ENCODE results near the gene DDX20.
"Not testable (repeated sequence)": the region's sequence is repeated elsewhere in the genome, so short reads cannot be mapped to it uniquely, and the experiment has no call there.

The DDX20 gene

GRCh38 chr1:111733183-111733991 lies 22.3 kb upstream of the DDX20 start:
- peak in 19 of 58 donors; percentile 14 to 53 (median 36) for DNase-seq

GRCh38 chr1:111733992-111734341 lies 21.7 kb upstream of the DDX20 start:
- peak in 1 of 58 donors; percentile 45 for DNase-seq

GRCh38 chr1:111734426-111734825 lies 21.3 kb upstream of the DDX20 start:
- DNase-seq = no peak

GRCh38 chr1:111734856-111735255 lies 20.8 kb upstream of the DDX20 start:
- DNase-seq = no peak

- no peak for DNase-seq
Observed at GRCh38 chr1:111735321-111735720, 20.4 kb upstream of the DDX20 start.

- DNase-seq = peak in 14 of 58 donors; percentile 16 to 67 (median 40)
Observed at GRCh38 chr1:111735858-111736544, 19.7 kb upstream of the DDX20 start.

- peak in 46 of 58 donors; percentile 37 to 83 (median 68) for DNase-seq
Observed at GRCh38 chr1:111736548-111737215, 19.0 kb upstream of the DDX20 start.

GRCh38 chr1:111737216-111738132 lies 18.2 kb upstream of the DDX20 start:
- peak in 3 of 58 donors; percentile 35 to 81 (median 69) for DNase-seq

GRCh38 chr1:111738133-111738435 lies 17.6 kb upstream of the DDX20 start:
- DNase-seq = peak in 1 of 58 donors; percentile 88

GRCh38 chr1:111738436-111739193 lies 17.1 kb upstream of the DDX20 start:
- DNase-seq = peak in 55 of 58 donors; percentile 30 to 91 (median 74)

GRCh38 chr1:111739194-111739924 lies 16.3 kb upstream of the DDX20 start, which contains the start of gene INKA2:
Gene INKA2, minus strand, starts transcription at chr1:111739395. Its CDS starts 153 bp downstream, at chr1:111739242.
- DNase-seq = peak; percentile 33 to 95 (median 86)

- peak in 41 of 58 donors; percentile 36 to 79 (median 61) for DNase-seq
Observed at GRCh38 chr1:111739925-111740765, 15.6 kb upstream of the DDX20 start.

GRCh38 chr1:111742292-111742691 lies 13.4 kb upstream of the DDX20 start:
- not testable (repeated sequence) for DNase-seq

GRCh38 chr1:111742938-111743549 lies 12.7 kb upstream of the DDX20 start:
- DNase-seq = peak in 2 of 58 donors; percentile 21 to 31

- no peak for DNase-seq
Observed at GRCh38 chr1:111743679-111744101, 12.0 kb upstream of the DDX20 start.

- DNase-seq = peak in 2 of 58 donors; percentile 17 to 25
Observed at GRCh38 chr1:111745675-111746613, 9.8 kb upstream of the DDX20 start.

GRCh38 chr1:111746614-111746999 lies 9.1 kb upstream of the DDX20 start:
- no peak for DNase-seq

Data from anterior cingulate cortex (tissue), 58 donors.